Activated CD4-positive, alpha-beta T cell treated with anti-CD3 and anti-CD28 coated beads, Interleukin-2, Interleukin-6, amounts not matched to agents 100 ng/mL and 50 ng/mL, durations not matched to agents 16 hours and 8 hours (primary cell): ENCODE measurements around the gene KLHDC4.

Experiments used
- DNase-seq: peaks from one replicate; pipeline ENCODE4 v3.0.0-alpha.2; 2020

KLHDC4 gene

GRCh38 chr16:87697256-87697655 lies 68.5 kb downstream of the KLHDC4 start:
- no peak for DNase-seq

- no peak for DNase-seq
Observed at GRCh38 chr16:87696726-87697125, 69.1 kb downstream of the KLHDC4 start.

- no peak for DNase-seq
Observed at GRCh38 chr16:87695534-87695933, 70.3 kb downstream of the KLHDC4 start.

- no peak for DNase-seq
Observed at GRCh38 chr16:87694441-87695125, 71.2 kb downstream of the KLHDC4 start.

- no peak for DNase-seq
Observed at GRCh38 chr16:87693827-87694226, 72.0 kb downstream of the KLHDC4 start.

GRCh38 chr16:87692756-87693155 lies 73.0 kb downstream of the KLHDC4 start:
- no peak for DNase-seq

GRCh38 chr16:87692176-87692575 lies 73.6 kb downstream of the KLHDC4 start:
- no peak for DNase-seq

- no peak for DNase-seq
Observed at GRCh38 chr16:87691686-87692079, 74.1 kb downstream of the KLHDC4 start.

- no peak for DNase-seq
Observed at GRCh38 chr16:87690911-87691685, 74.7 kb downstream of the KLHDC4 start.

GRCh38 chr16:87689956-87690465 lies 75.8 kb downstream of the KLHDC4 start:
- no peak for DNase-seq

- no peak for DNase-seq
Observed at GRCh38 chr16:87688876-87689815, 76.6 kb downstream of the KLHDC4 start.

GRCh38 chr16:87687998-87688529 lies 77.7 kb downstream of the KLHDC4 start:
- DNase-seq, result no peak

- no peak for DNase-seq
Observed at GRCh38 chr16:87687126-87687910, 78.5 kb downstream of the KLHDC4 start.

- DNase-seq, result no peak
Observed at GRCh38 chr16:87686697-87687096, 79.1 kb downstream of the KLHDC4 start.

- no peak for DNase-seq
Observed at GRCh38 chr16:87685766-87686165, 80.0 kb downstream of the KLHDC4 start.

GRCh38 chr16:87685405-87685755 lies 80.4 kb downstream of the KLHDC4 start:
- DNase-seq, result no peak

- DNase-seq, result no peak
Observed at GRCh38 chr16:87684711-87685404, 80.9 kb downstream of the KLHDC4 start.

- DNase-seq, result no peak
Observed at GRCh38 chr16:87684106-87684677, 81.6 kb downstream of the KLHDC4 start.

- no peak for DNase-seq
Observed at GRCh38 chr16:87682852-87683399, 82.9 kb downstream of the KLHDC4 start.

GRCh38 chr16:87681981-87682570 lies 83.7 kb downstream of the KLHDC4 start:
- peak; percentile 24 for DNase-seq
